Astrocyte (in vitro differentiated cells and primary cell): ENCODE data around the gene AIFM3. TPM values are rescaled to one million over a fixed set of nuclear protein-coding genes. Genes with fewer than 3 reads are reported as not detected.

Experiments used
- DNase-seq: peaks from one replicate; pipeline ENCODE4 v3.0.0-alpha.2; 2010; ENCODE audit warnings: low read depth
- FAIRE-seq: peaks from 2 replicates; lab custom pipeline; 2011; peaks lifted over from hg19 to GRCh38; lab: Jason Lieb, UNC
- H2AFZ ChIP-seq: 2 replicates; pipeline ENCODE4 v1.6.0; 2012; ENCODE audit warnings: low read depth, low read length, inconsistent platforms
- H3K27ac ChIP-seq: 2 replicates; pipeline ENCODE4 v1.5.1; 2011; ENCODE audit warnings: low read depth, low read length, inconsistent platforms
- H3K27me3 ChIP-seq: 2 replicates; pipeline ENCODE4 v1.6.0; 2011; ENCODE audit warnings: low read length, inconsistent platforms; ENCODE audit not compliant: insufficient read depth
- H3K36me3 ChIP-seq: 2 replicates; pipeline ENCODE4 v1.5.1; 2011; ENCODE audit warnings: low read length, inconsistent platforms; ENCODE audit not compliant: insufficient read depth
- H3K4me1 ChIP-seq: 2 replicates; pipeline ENCODE4 v1.5.1; 2011; ENCODE audit warnings: low read length, inconsistent platforms; ENCODE audit not compliant: insufficient read depth
- H3K4me2 ChIP-seq: 2 replicates; pipeline ENCODE4 v1.6.0; 2012; ENCODE audit warnings: low read length, inconsistent platforms
- H3K4me3 ChIP-seq: 2 replicates; pipeline ENCODE4 v1.5.1; 2011; ENCODE audit warnings: low read depth, mild to moderate bottlenecking, low read length, inconsistent platforms; ENCODE audit not compliant: insufficient read depth
- H3K79me2 ChIP-seq: 2 replicates; pipeline ENCODE4 v1.6.0; 2012; ENCODE audit warnings: mild to moderate bottlenecking, low read length, inconsistent platforms; ENCODE audit not compliant: insufficient read depth
- H3K9ac ChIP-seq: 2 replicates; pipeline ENCODE4 v1.6.0; 2012; ENCODE audit warnings: mild to moderate bottlenecking, low read length, inconsistent platforms
- H3K9me3 ChIP-seq: 2 replicates; pipeline ENCODE4 v1.5.1; 2012; ENCODE audit warnings: low read depth, mild to moderate bottlenecking, low read length, inconsistent platforms; ENCODE audit not compliant: insufficient read depth
- H4K20me1 ChIP-seq: 2 replicates; pipeline ENCODE4 v1.6.0; 2012; ENCODE audit warnings: low read length, inconsistent platforms; ENCODE audit not compliant: insufficient read depth
- H3K27ac Mint-ChIP-seq: one replicate; pipeline ENCODE4 v1.8.0; 2021; ENCODE audit warnings: mild to moderate bottlenecking, mixed read lengths; ENCODE audit not compliant: unreplicated experiment
- H3K27me3 Mint-ChIP-seq: one replicate; pipeline ENCODE4 v1.8.0; 2021; ENCODE audit warnings: low read depth, mixed read lengths; ENCODE audit not compliant: unreplicated experiment
- H3K36me3 Mint-ChIP-seq: one replicate; pipeline ENCODE4 v1.8.0; 2021; ENCODE audit warnings: low read depth, mixed read lengths; ENCODE audit not compliant: unreplicated experiment
- H3K4me1 Mint-ChIP-seq: one replicate; pipeline ENCODE4 v1.8.0; 2021; ENCODE audit warnings: low read depth, mixed read lengths; ENCODE audit not compliant: unreplicated experiment
- H3K4me3 Mint-ChIP-seq: one replicate; pipeline ENCODE4 v1.8.0; 2021; ENCODE audit warnings: mild to moderate bottlenecking, moderate library complexity, mixed read lengths; ENCODE audit not compliant: unreplicated experiment
- H3K9me3 Mint-ChIP-seq: one replicate; pipeline ENCODE4 v1.8.0; 2021; ENCODE audit warnings: mild to moderate bottlenecking, mixed read lengths; ENCODE audit not compliant: unreplicated experiment
- EZH2 ChIP-seq: IDR thresholded peaks from 2 replicates; pipeline ENCODE4 v1.6.1; 2012; ENCODE audit warnings: mild to moderate bottlenecking, low read length, inconsistent platforms; ENCODE audit not compliant: insufficient read depth
- total RNA-seq: library from RNA; stranded (reverse); gene quantifications from 2 replicates; pipeline ENCODE4 v1.2.1, GENCODE V29; 2021
- TF ChIP-seq, protein P1 (sequence below): IDR thresholded peaks from 2 replicates; pipeline ENCODE4 v1.5.1; 2011; ENCODE audit warnings: low read depth, mild to moderate bottlenecking, inconsistent platforms, low read length, moderate library complexity; ENCODE audit not compliant: insufficient read depth

The AIFM3 gene
- total RNA-seq, 1 donor from 2014 or later: 0.48 TPM

DNA sequence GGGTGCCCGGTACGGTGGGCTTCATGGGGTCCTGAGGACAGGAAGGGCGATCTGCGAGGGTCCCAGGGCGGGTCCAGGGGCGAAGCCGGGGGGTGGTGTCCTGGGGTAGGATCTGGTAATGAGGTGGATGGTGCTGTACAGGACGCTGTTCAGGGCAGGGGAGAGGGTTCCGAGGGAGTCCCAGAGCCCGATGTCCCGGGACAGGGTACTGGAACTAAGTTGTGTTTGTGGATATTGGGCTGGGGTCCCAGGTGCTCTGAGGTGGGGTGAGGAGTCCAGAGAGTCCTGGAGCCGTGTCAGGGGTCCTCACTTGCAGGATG is 15.5 kb downstream of the AIFM3 start:
- Histone ChIP-seq H3K4me2 (peak overlapping the region; percentile 96), H3K79me2 (peaks cover 24% of the 10 kb centered on the region), H3K27me3 (no peaks in the 10 kb centered on the region), H3K9me3 (peaks cover 5% of the 10 kb centered on the region), H3K9ac (peak overlapping the region; percentile 92), H3K36me3 (peaks cover 7% of the 10 kb centered on the region), H3K4me1 (peaks cover 12% of the 10 kb centered on the region), H4K20me1 (peaks cover 7% of the 10 kb centered on the region), H3K27ac (peak overlapping the region; percentile 94), H3K4me3 (peak overlapping the region; percentile 72), H2AFZ (peak overlapping the region; percentile 95)
- H3K27me3 Mint-ChIP-seq: peaks cover 5% of the 10 kb centered on the region
- FAIRE-seq (no peak), DNase-seq (no peak)
- H3K9me3 Mint-ChIP-seq: peaks cover 9% of the 10 kb centered on the region
- peak overlapping the region; percentile 99 for H3K4me3 Mint-ChIP-seq
- no peak for TF ChIP-seq EZH2
- TF ChIP-seq, protein P1, sequence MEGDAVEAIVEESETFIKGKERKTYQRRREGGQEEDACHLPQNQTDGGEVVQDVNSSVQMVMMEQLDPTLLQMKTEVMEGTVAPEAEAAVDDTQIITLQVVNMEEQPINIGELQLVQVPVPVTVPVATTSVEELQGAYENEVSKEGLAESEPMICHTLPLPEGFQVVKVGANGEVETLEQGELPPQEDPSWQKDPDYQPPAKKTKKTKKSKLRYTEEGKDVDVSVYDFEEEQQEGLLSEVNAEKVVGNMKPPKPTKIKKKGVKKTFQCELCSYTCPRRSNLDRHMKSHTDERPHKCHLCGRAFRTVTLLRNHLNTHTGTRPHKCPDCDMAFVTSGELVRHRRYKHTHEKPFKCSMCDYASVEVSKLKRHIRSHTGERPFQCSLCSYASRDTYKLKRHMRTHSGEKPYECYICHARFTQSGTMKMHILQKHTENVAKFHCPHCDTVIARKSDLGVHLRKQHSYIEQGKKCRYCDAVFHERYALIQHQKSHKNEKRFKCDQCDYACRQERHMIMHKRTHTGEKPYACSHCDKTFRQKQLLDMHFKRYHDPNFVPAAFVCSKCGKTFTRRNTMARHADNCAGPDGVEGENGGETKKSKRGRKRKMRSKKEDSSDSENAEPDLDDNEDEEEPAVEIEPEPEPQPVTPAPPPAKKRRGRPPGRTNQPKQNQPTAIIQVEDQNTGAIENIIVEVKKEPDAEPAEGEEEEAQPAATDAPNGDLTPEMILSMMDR: no peak
- H3K27ac Mint-ChIP-seq: peak overlapping the region; percentile 97
- peaks cover 2% of the 10 kb centered on the region for H3K4me1 Mint-ChIP-seq
- H3K36me3 Mint-ChIP-seq: peaks cover 10% of the 10 kb centered on the region

DNA sequence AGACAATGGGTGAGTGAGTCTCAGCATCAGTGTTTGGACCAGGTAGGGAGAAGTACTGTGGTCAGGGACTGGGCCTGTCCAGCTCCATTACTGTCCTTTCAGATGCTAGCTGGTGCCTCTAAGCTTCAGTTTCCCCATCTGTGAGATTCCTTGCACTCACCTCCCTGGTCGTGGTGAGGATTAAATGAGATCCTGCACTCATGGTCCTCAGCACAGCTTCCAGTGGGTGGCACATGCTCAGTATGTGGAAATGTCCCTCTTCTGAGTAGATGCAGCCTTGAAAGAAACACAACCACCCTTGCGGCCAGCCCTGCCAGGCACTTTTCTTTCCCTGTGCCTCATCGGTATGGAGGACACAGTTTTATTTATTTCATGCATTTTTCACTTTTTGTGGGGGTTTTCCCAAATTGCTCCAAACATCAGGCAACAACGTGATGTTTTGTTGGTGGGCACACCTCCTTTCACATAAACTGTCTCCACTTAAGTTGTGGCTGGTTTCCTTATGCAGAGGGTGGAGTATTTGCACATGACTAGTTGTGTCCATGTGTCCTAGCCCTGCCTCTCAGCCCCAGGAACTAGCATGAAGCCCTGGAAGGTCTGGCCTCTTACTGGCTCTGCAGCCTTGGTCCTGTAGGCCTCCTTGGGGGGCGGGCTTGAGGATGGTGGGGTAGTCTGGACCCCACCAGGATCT is 16.2 kb downstream of the AIFM3 start:
- H3K4me3 ChIP-seq: peak overlapping the region; percentile 72
- H3K27me3 ChIP-seq: no peaks in the 10 kb centered on the region
- H3K4me2 ChIP-seq: peak overlapping the region; percentile 96
- DNase-seq (no peak), FAIRE-seq (no peak)
- H3K9ac ChIP-seq: peak overlapping the region; percentile 92
- no peak for TF ChIP-seq EZH2
- TF ChIP-seq, protein P1: no peak
- peaks cover 7% of the 10 kb centered on the region for H3K36me3 ChIP-seq
- H3K79me2 ChIP-seq: peaks cover 24% of the 10 kb centered on the region
- no peak overlapping the region for H3K27ac ChIP-seq
- peaks cover 5% of the 10 kb centered on the region for H3K9me3 ChIP-seq
- peaks cover 12% of the 10 kb centered on the region for H3K4me1 ChIP-seq
- no peak overlapping the region for H2AFZ ChIP-seq
- peaks cover 2% of the 10 kb centered on the region for H3K4me1 Mint-ChIP-seq
- no peak overlapping the region for H3K27ac Mint-ChIP-seq
- peak overlapping the region; percentile 99 for H3K4me3 Mint-ChIP-seq
- peaks cover 16% of the 10 kb centered on the region for H3K36me3 Mint-ChIP-seq
- H4K20me1 ChIP-seq: peaks cover 7% of the 10 kb centered on the region
- H3K9me3 Mint-ChIP-seq: peaks cover 5% of the 10 kb centered on the region
- H3K27me3 Mint-ChIP-seq: peaks cover 5% of the 10 kb centered on the region

DNA sequence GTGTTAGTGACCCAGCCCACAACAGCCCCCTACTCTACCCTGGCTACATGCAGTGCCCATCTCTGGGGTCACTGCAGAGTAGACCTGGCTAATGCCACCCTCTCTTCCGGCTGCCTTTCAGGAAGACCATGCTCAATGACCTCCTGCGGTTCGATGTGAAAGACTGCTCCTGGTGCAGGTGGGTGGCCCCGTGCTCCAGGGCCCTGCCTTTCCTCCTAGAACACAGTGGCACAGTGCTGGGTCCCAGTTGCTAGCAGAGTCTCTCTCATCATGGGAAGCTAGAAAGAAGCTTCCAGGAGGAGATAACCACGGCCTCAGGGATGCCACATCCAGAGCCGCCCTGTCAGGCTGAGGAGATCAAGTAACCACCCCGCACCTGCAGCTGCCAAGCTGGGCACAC is 18.7 kb downstream of the AIFM3 start:
- H3K36me3 ChIP-seq: peaks cover 7% of the 10 kb centered on the region
- H3K9me3 ChIP-seq: no peaks in the 10 kb centered on the region
- no peak overlapping the region for H2AFZ ChIP-seq
- H3K4me1 Mint-ChIP-seq: peaks cover 2% of the 10 kb centered on the region
- H3K4me2 ChIP-seq: no peak overlapping the region
- no peak overlapping the region for H3K27ac ChIP-seq
- H3K4me3 Mint-ChIP-seq: peak overlapping the region; percentile 22
- peaks cover 17% of the 10 kb centered on the region for H3K36me3 Mint-ChIP-seq
- H3K27me3 Mint-ChIP-seq: no peaks in the 10 kb centered on the region
- DNase-seq (no peak), FAIRE-seq (no peak)
- no peak overlapping the region for H3K9ac ChIP-seq
- TF ChIP-seq, protein P1: no peak
- no peak for TF ChIP-seq EZH2
- peaks cover 13% of the 10 kb centered on the region for H4K20me1 ChIP-seq
- peaks cover 24% of the 10 kb centered on the region for H3K79me2 ChIP-seq
- H3K27ac Mint-ChIP-seq: no peak overlapping the region
- no peak overlapping the region for H3K4me3 ChIP-seq
- no peaks in the 10 kb centered on the region for H3K9me3 Mint-ChIP-seq
- H3K4me1 ChIP-seq: peaks cover 17% of the 10 kb centered on the region
- no peaks in the 10 kb centered on the region for H3K27me3 ChIP-seq
